A549 (cell line): ENCODE results near the gene NPHS1. TPM values are rescaled to one million over a fixed set of nuclear protein-coding genes. Genes with fewer than 3 reads are reported as not detected.

Experiments
- ATAC-seq, 2 experiments: fragments of 200-7000 bp in 1 of 2; fragments of >200 bp in 1 of 2; cut with Nextera tagmentation in 1 of 2; cut with Tn5 transposase in 1 of 2; 3 replicates each; pipeline versions ENCODE4 v1.8.0 to v1.9.1; 2018 to 2020; ENCODE audit warnings: mild to moderate bottlenecking in 1 of 2, moderate library complexity in 1 of 2
- CTCF ChIA-PET: fragments of 300-600 bp; sonication (Branson Sonifier 250); formaldehyde crosslinking; extraction: SDS; loops from one replicate; lab custom pipeline; 2021; ENCODE audit warnings: antibody characterized with exemption, inconsistent platforms; lab: Yijun Ruan, JAX
- POLR2A ChIA-PET: fragments of 350-600 bp; formaldehyde crosslinking; extraction: SDS; loops from one replicate; lab custom pipeline; 2021; ENCODE audit warnings: antibody characterized with exemption, inconsistent platforms; lab: Yijun Ruan, JAX
- DNase-seq, 2 experiments: peaks; one replicate each; pipeline versions ENCODE4 v3.0.0 to v3.0.0-alpha.2; 2011 to 2016; ENCODE audit warnings: low read depth in 1 of 2, low spot score in 1 of 2
- FAIRE-seq: peaks from 2 replicates; lab custom pipeline; 2011; peaks lifted over from hg19 to GRCh38; lab: Jason Lieb, UNC
- H3K27ac ChIP-seq, 2 experiments: fragments of >200 bp; sonication (Bioruptor Twin); formaldehyde crosslinking; 3 replicates each; pipeline ENCODE4 v1.5.1; 2016 to 2017
- H3K4me1 ChIP-seq: fragments of >200 bp; sonication (Bioruptor Twin); formaldehyde crosslinking; 3 replicates; pipeline ENCODE4 v1.6.1; 2016
- H3K4me2 ChIP-seq: fragments of >200 bp; sonication (Bioruptor Twin); formaldehyde crosslinking; 3 replicates; pipeline ENCODE4 v1.6.1; 2016
- H3K4me3 ChIP-seq: fragments of >200 bp; sonication (Bioruptor Twin); formaldehyde crosslinking; 3 replicates; pipeline ENCODE4 v1.5.1; 2016
- H3K9me3 ChIP-seq: fragments of >200 bp; sonication (Bioruptor Twin); formaldehyde crosslinking; 3 replicates; pipeline ENCODE4 v1.6.1; 2016
- EHF ChIP-seq: fragments of 250-450 bp; sonication (Bioruptor Pico); IDR thresholded peaks from 2 replicates; pipeline ENCODE4 v1.5.0; 2020; ENCODE audit warnings: mild to moderate bottlenecking
- EP300 ChIP-seq, 2 experiments: fragments of >200 bp; sonication (Bioruptor Twin); formaldehyde crosslinking; IDR thresholded peaks; 2 replicates in 1 of 2; 3 replicates in 1 of 2; pipeline ENCODE4 v1.6.1; 2016 to 2017
- ESRRA ChIP-seq: fragments of 150-350 bp; IDR thresholded peaks from 2 replicates; pipeline ENCODE4 v1.6.1; 2014; ENCODE audit warnings: mild to moderate bottlenecking, low read length, borderline replicate concordance
- FOSL2 ChIP-seq, 2 experiments: fragments of 450-650 bp in 1 of 2; fragments of >200 bp in 1 of 2; sonication (Bioruptor Twin) in 1 of 2; formaldehyde crosslinking; IDR thresholded peaks; 2 replicates each; pipeline versions ENCODE4 v1.5.0 to v1.6.1; 2016 to 2020; ENCODE audit warnings: mild to moderate bottlenecking in 1 of 2, moderate library complexity in 1 of 2
- HOXA7 ChIP-seq: fragments of 250-450 bp; sonication (Bioruptor Pico); IDR thresholded peaks from 2 replicates; pipeline ENCODE4 v1.5.0; 2020; ENCODE audit warnings: mild to moderate bottlenecking, moderate library complexity
- HOXB13 ChIP-seq: fragments of 250-450 bp; sonication (Bioruptor Pico); IDR thresholded peaks from 2 replicates; pipeline ENCODE4 v1.5.0; 2020; ENCODE audit warnings: low read depth, mild to moderate bottlenecking, moderate library complexity
- JUNB ChIP-seq: fragments of >200 bp; sonication (Bioruptor Twin); formaldehyde crosslinking; IDR thresholded peaks from 2 replicates; pipeline ENCODE4 v1.6.1; 2016
- KDM1A ChIP-seq: fragments of 200-600 bp; sonication (generic); IDR thresholded peaks from 2 replicates; pipeline ENCODE4 v1.6.1; 2016; ENCODE audit warnings: low read depth, mild to moderate bottlenecking
- KDM5A ChIP-seq: fragments of 200-600 bp; sonication (generic); IDR thresholded peaks from 2 replicates; pipeline ENCODE4 v1.6.1; 2016; ENCODE audit warnings: antibody characterized with exemption, mild to moderate bottlenecking
- MAFK ChIP-seq: fragments of 450-650 bp; IDR thresholded peaks from 2 replicates; pipeline ENCODE4 v1.6.1; 2014; ENCODE audit not compliant: partially characterized antibody
- MAZ ChIP-seq: fragments of 150-350 bp; IDR thresholded peaks from 2 replicates; pipeline ENCODE4 v1.6.1; 2014; ENCODE audit warnings: antibody characterized with exemption, low read depth, low read length, borderline replicate concordance
- POLR2A ChIP-seq: IDR thresholded peaks from 2 replicates; pipeline ENCODE4 v1.6.1; 2012; ENCODE audit warnings: mild to moderate bottlenecking, low read length
- POLR2AphosphoS2 ChIP-seq: conservative IDR thresholded peaks from 2 replicates; pipeline ENCODE4 v1.6.1; 2012; ENCODE audit warnings: low read length, improper control_type of control experiment, inconsistent platforms
- RARB ChIP-seq: fragments of 250-450 bp; sonication (Bioruptor Pico); IDR thresholded peaks from 2 replicates; pipeline ENCODE4 v1.8.0; 2021; ENCODE audit warnings: mild to moderate bottlenecking, moderate library complexity
- SMC3 ChIP-seq: fragments of >200 bp; sonication (Bioruptor Twin); formaldehyde crosslinking; IDR thresholded peaks from 3 replicates; pipeline ENCODE4 v1.6.1; 2018; ENCODE audit warnings: inconsistent platforms
- SREBF2 ChIP-seq: fragments of 450-650 bp; IDR thresholded peaks from 2 replicates; pipeline ENCODE4 v1.6.1; 2014; ENCODE audit warnings: mild to moderate bottlenecking, moderate library complexity
- TP53 ChIP-seq: fragments of 250-450 bp; sonication (Bioruptor Pico); IDR thresholded peaks from 2 replicates; pipeline ENCODE4 v1.5.0; 2021; ENCODE audit warnings: mild to moderate bottlenecking, moderate library complexity
- ZC3H11A ChIP-seq: fragments of 450-650 bp; IDR thresholded peaks from 2 replicates; pipeline ENCODE4 v1.6.1; 2014; ENCODE audit warnings: antibody characterized with exemption, mild to moderate bottlenecking
- WGBS: methylation state at CpG from one replicate; pipeline ENCODE4 v1.1.6; 2017; ENCODE audit errors: missing lambda C conversion rate; 5-methylcytosine and 5-hydroxymethylcytosine counted together
- polyA plus RNA-seq, 4 experiments: library from polyadenylated mRNA; depleted of rRNA in 3 of 4; stranded (reverse); fragments of >200 nt; fragmentation: RNase III in 1 of 4; extraction: RNeasy Plus Mini Kit Qiagen cat#74134 plus additional on column Dnase treatment in 1 of 4; gene quantifications; 2 replicates in 3 of 4; 3 replicates in 1 of 4; pipeline ENCODE4 v1.2.3, GENCODE V29; 2011 to 2017
- TF ChIP-seq, protein P1 (sequence below): fragments of 450-650 bp; IDR thresholded peaks from 2 replicates; pipeline ENCODE4 v1.6.1; 2014; ENCODE audit warnings: antibody characterized with exemption
- TF ChIP-seq, protein P2 (sequence below): fragments of 250-450 bp; sonication (Bioruptor Pico); IDR thresholded peaks from 2 replicates; pipeline ENCODE4 v1.5.0; 2020; ENCODE audit warnings: low read depth, mild to moderate bottlenecking, moderate library complexity
- TF ChIP-seq, protein P3 (sequence below): fragments of >200 bp; sonication (Bioruptor Twin); formaldehyde crosslinking; IDR thresholded peaks from 3 replicates; pipeline ENCODE4 v1.5.1; 2016
- TF ChIP-seq, protein P4 (sequence below): fragments of 200-600 bp; sonication (generic); IDR thresholded peaks from 2 replicates; pipeline ENCODE4 v1.6.1; 2016; ENCODE audit warnings: antibody characterized with exemption, mild to moderate bottlenecking, moderate library complexity

The NPHS1 gene
- polyA plus RNA-seq, 2 of the 4 experiments (the other 2 are of a cell fraction), result 0.27 TPM

- ChIA-PET CTCF (interaction anchor here (2.4 kb wide), 1 partner anchor 12 kb away, joined by 16 read pairs; no protein-coding TSS in a partner anchor), POLR2A (no interaction called here)
- H3K9me3 ChIP-seq, result no peaks in the 10 kb centered on the region
- no peak overlapping the region for H3K4me2 ChIP-seq
- no peak for TF ChIP-seq POLR2AphosphoS2
- no peak for TF ChIP-seq FOSL2 (IDR thresholded peaks at IDR 0.05)
- TF ChIP-seq FOSL2 (CRISPR knock-in tag; IDR thresholded peaks at IDR 0.05), result no peak
- TF ChIP-seq, protein P1, sequence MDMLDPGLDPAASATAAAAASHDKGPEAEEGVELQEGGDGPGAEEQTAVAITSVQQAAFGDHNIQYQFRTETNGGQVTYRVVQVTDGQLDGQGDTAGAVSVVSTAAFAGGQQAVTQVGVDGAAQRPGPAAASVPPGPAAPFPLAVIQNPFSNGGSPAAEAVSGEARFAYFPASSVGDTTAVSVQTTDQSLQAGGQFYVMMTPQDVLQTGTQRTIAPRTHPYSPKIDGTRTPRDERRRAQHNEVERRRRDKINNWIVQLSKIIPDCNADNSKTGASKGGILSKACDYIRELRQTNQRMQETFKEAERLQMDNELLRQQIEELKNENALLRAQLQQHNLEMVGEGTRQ, result no peak
- no peak for TF ChIP-seq POLR2A
- TF ChIP-seq HOXA7 (CRISPR knock-in tag), result no peak
- TF ChIP-seq HOXB13 (CRISPR knock-in tag), result no peak
- TF ChIP-seq, protein P2, sequence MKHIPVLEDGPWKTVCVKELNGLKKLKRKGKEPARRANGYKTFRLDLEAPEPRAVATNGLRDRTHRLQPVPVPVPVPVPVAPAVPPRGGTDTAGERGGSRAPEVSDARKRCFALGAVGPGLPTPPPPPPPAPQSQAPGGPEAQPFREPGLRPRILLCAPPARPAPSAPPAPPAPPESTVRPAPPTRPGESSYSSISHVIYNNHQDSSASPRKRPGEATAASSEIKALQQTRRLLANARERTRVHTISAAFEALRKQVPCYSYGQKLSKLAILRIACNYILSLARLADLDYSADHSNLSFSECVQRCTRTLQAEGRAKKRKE (CRISPR knock-in tag), result no peak
- TF ChIP-seq, protein P3, sequence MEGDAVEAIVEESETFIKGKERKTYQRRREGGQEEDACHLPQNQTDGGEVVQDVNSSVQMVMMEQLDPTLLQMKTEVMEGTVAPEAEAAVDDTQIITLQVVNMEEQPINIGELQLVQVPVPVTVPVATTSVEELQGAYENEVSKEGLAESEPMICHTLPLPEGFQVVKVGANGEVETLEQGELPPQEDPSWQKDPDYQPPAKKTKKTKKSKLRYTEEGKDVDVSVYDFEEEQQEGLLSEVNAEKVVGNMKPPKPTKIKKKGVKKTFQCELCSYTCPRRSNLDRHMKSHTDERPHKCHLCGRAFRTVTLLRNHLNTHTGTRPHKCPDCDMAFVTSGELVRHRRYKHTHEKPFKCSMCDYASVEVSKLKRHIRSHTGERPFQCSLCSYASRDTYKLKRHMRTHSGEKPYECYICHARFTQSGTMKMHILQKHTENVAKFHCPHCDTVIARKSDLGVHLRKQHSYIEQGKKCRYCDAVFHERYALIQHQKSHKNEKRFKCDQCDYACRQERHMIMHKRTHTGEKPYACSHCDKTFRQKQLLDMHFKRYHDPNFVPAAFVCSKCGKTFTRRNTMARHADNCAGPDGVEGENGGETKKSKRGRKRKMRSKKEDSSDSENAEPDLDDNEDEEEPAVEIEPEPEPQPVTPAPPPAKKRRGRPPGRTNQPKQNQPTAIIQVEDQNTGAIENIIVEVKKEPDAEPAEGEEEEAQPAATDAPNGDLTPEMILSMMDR, result no peak
- no peak for TF ChIP-seq EHF (CRISPR knock-in tag)
- no peak for TF ChIP-seq SMC3
- no peak for TF ChIP-seq MAFK
- TF ChIP-seq KDM5A, result no peak
- TF ChIP-seq SREBF2, result no peak
- TF ChIP-seq TP53 (CRISPR knock-in tag), result no peak
- TF ChIP-seq MAZ, result no peak
- no peak for TF ChIP-seq KDM1A
- no peak for TF ChIP-seq RARB (CRISPR knock-in tag)
- TF ChIP-seq ZC3H11A, result no peak
- TF ChIP-seq EP300 (IDR thresholded peaks at IDR 0.05), result no peak
- no peak for FAIRE-seq
- no peak overlapping the region for H3K4me3 ChIP-seq
- H3K27ac ChIP-seq, result no peak overlapping the region
- no peak for ATAC-seq
- no peak for DNase-seq
- peaks cover 10% of the 10 kb centered on the region for H3K4me1 ChIP-seq
- 71% methylated on average over 5 of the region's 5 CpGs for WGBS
Measured at GRCh38 chr19:35807633-35808032, 44.7 kb downstream of the NPHS1 start.

- FAIRE-seq, result no peak
- Histone ChIP-seq H3K9me3 (peaks cover 3% of the 10 kb centered on the region; the same call in 1 of the 3 replicates), H3K4me1 (peaks cover 3% of the 10 kb centered on the region; the same call in 1 of the 3 replicates), H3K4me3 (no peak overlapping the region), H3K27ac (no peak overlapping the region), H3K4me2 (no peak overlapping the region)
- peak; percentile 59 to 60 for ATAC-seq
- no peak for DNase-seq
- TF ChIP-seq, protein P4, sequence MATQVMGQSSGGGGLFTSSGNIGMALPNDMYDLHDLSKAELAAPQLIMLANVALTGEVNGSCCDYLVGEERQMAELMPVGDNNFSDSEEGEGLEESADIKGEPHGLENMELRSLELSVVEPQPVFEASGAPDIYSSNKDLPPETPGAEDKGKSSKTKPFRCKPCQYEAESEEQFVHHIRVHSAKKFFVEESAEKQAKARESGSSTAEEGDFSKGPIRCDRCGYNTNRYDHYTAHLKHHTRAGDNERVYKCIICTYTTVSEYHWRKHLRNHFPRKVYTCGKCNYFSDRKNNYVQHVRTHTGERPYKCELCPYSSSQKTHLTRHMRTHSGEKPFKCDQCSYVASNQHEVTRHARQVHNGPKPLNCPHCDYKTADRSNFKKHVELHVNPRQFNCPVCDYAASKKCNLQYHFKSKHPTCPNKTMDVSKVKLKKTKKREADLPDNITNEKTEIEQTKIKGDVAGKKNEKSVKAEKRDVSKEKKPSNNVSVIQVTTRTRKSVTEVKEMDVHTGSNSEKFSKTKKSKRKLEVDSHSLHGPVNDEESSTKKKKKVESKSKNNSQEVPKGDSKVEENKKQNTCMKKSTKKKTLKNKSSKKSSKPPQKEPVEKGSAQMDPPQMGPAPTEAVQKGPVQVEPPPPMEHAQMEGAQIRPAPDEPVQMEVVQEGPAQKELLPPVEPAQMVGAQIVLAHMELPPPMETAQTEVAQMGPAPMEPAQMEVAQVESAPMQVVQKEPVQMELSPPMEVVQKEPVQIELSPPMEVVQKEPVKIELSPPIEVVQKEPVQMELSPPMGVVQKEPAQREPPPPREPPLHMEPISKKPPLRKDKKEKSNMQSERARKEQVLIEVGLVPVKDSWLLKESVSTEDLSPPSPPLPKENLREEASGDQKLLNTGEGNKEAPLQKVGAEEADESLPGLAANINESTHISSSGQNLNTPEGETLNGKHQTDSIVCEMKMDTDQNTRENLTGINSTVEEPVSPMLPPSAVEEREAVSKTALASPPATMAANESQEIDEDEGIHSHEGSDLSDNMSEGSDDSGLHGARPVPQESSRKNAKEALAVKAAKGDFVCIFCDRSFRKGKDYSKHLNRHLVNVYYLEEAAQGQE, result no peak
- TF ChIP-seq, protein P2 (CRISPR knock-in tag), result no peak
- no peak for TF ChIP-seq POLR2A
- TF ChIP-seq, protein P1, result no peak
- no peak for TF ChIP-seq ESRRA
- TF ChIP-seq JUNB, result no peak
- WGBS, result 67% methylated on average over 15 of the region's 18 CpGs
- ChIA-PET POLR2A (no interaction called here), CTCF (interaction anchor here (0.9 kb wide), 1 partner anchor 19 kb away, joined by 3 read pairs; no protein-coding TSS in a partner anchor)
Measured at GRCh38 chr19:35806597-35806996, 45.7 kb downstream of the NPHS1 start.
